Chondrocyte (in vitro differentiated cells): ENCODE results near the gene PACS2. TPM values are rescaled to one million over a fixed set of nuclear protein-coding genes. Genes with fewer than 3 reads are reported as not detected.

Experiments used
- DNase-seq: peaks from one replicate; pipeline ENCODE4 v3.0.0; 2021; ENCODE audit warnings: mixed read lengths, low spot score
- H3K27ac Mint-ChIP-seq: one replicate; pipeline ENCODE4 v1.8.0; 2021; ENCODE audit warnings: mild to moderate bottlenecking, moderate library complexity, mixed read lengths; ENCODE audit not compliant: unreplicated experiment
- H3K27me3 Mint-ChIP-seq: 2 replicates; pipeline ENCODE4 v1.8.0; 2021; ENCODE audit warnings: low read depth, mixed read lengths
- H3K36me3 Mint-ChIP-seq: 2 replicates; pipeline ENCODE4 v1.8.0; 2021; ENCODE audit warnings: low read depth, mixed read lengths
- H3K4me1 Mint-ChIP-seq: 2 replicates; pipeline ENCODE4 v1.8.0; 2021; ENCODE audit warnings: low read depth, mild to moderate bottlenecking, mixed read lengths
- H3K4me3 Mint-ChIP-seq: one replicate; pipeline ENCODE4 v1.8.0; 2021; ENCODE audit warnings: mild to moderate bottlenecking, moderate library complexity, mixed read lengths; ENCODE audit not compliant: unreplicated experiment
- H3K9me3 Mint-ChIP-seq: 2 replicates; pipeline ENCODE4 v1.8.0; 2021; ENCODE audit warnings: low read depth, mixed read lengths
- CTCF ChIP-seq: fragments of 200-600 bp; sonication (generic); IDR thresholded peaks from 2 replicates; pipeline ENCODE4 v1.5.0; 2021; ENCODE audit warnings: antibody characterized with exemption, mild to moderate bottlenecking, moderate library complexity
- total RNA-seq: library from RNA; stranded (reverse); gene quantifications from 3 replicates; pipeline ENCODE4 v1.2.1, GENCODE V29; 2021

The PACS2 gene
- total RNA-seq, 1 donor from 2014 or later = 82.6 TPM

GRCh38 chr14:105446971-105447370 lies 132.4 kb downstream of the PACS2 start:
- Mint-ChIP-seq H3K27ac (no peak overlapping the region), H3K4me1 (no peaks in the 10 kb centered on the region), H3K9me3 (no peaks in the 10 kb centered on the region), H3K4me3 (no peak overlapping the region), H3K27me3 (no peaks in the 10 kb centered on the region), H3K36me3 (peaks cover 3% of the 10 kb centered on the region)
- no peak for DNase-seq
- no peak for TF ChIP-seq CTCF

Other genes with a start within 250 kb of the PACS2 start
- gene GPR132, start 249.3 kb upstream of the PACS2 start, total RNA-seq = 0.23 to 0.48 TPM (median 0.30 TPM) in 3 replicates
- 8.3 to 18.2 TPM (median 16.8 TPM) in 3 replicates for gene JAG2, start 146.0 kb upstream of the PACS2 start, total RNA-seq
- 13.7 to 37.4 TPM (median 35.0 TPM) in 3 replicates for gene NUDT14, start 133.4 kb upstream of the PACS2 start, total RNA-seq
- gene BTBD6, start 66.2 kb upstream of the PACS2 start, total RNA-seq = 52.7 to 54.3 TPM (median 53.1 TPM) in 3 replicates
- gene BRF1, start 13.7 kb upstream of the PACS2 start, total RNA-seq = 26.1 to 31.0 TPM (median 26.2 TPM) in 3 replicates
- 0.60 to 2.9 TPM (median 2.2 TPM) in 3 replicates for gene TEX22, start 83.8 kb downstream of the PACS2 start, total RNA-seq
- 83.6 to 91.9 TPM (median 85.1 TPM) in 3 replicates for gene MTA1, start 105.1 kb downstream of the PACS2 start, total RNA-seq
- gene CRIP2, start 160.1 kb downstream of the PACS2 start, total RNA-seq = 166 to 264 TPM (median 247 TPM) in 3 replicates
- gene CRIP1, start 172.1 kb downstream of the PACS2 start, total RNA-seq = 38.7 to 181 TPM (median 174 TPM) in 3 replicates
- gene TEDC1, start 176.5 kb downstream of the PACS2 start, total RNA-seq = 12.9 to 15.5 TPM (median 14.3 TPM) in 3 replicates
- 4.4 to 8.9 TPM (median 6.0 TPM) in 3 replicates for gene TMEM121, start 211.8 kb downstream of the PACS2 start, total RNA-seq